Measurements from ENCODE around the gene FARS2.

The FARS2 gene

GRCh38 chr6:5738211-5738610, 476.9 kb downstream of the FARS2 start:
- no peak for DNase-seq

DNA sequence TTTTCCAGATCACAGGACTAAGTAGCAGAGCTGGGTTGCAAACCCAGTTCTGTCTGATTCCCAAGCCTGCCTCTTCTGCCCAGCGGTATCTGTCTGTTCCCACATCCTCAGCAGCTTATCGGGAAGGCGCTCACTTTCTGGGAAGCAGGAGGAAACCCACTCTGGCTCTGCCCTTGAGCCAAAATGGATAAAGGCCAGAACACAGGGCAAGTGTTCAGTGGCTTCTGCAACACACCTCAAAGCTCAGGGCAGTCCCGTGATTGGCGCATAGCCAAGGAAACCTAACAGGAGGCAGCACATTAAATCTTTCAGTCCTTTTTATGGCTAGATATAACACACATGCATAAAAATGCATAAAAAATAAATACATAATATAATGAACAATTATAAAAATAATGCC, 483.2 kb downstream of the FARS2 start:
- no peak for DNase-seq

DNA sequence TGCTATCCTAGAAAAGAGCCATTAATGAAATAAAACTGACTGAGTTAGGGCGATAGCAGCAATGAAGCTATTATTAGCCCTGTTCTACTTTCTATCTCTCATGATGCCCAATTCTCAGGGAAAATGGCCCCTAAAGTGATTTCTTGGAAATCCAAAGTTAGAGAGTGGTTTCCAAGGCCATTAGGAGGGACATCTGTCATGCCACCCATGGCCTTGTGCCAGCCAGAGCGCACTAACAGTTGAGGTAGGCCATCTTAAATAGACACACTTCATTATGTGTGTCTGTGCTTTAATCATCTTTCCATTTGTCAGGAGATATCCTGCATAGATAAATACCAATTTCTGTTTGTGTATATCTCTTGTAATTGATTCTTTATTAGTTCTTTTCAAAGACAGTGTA, 483.8 kb downstream of the FARS2 start:
- no peak for DNase-seq

GRCh38 chr6:5746053-5746758, 484.9 kb downstream of the FARS2 start:
- DNase-seq = no peak

GRCh38 chr6:5746759-5747130, 485.4 kb downstream of the FARS2 start:
- no peak for DNase-seq

DNA sequence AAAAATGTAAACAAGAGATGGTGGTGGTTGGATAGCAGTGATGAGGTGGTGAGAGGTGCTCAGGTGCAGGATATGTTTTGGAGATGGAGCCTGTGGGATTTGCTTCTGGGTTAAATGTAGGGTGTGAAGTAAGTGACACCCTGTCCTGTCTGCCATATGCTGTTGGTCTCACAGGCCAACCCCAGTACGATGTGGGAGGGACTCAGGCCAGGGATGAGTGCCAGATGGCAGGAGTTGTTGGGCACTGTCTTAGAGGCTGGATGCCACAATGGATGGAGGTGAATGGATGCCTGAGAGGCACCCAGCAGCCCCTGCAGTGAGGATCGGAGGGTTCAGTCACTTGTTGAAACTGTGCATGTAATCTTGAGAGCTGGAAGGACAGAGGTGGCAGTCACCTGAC, 486.1 kb downstream of the FARS2 start:
- DNase-seq = no peak

DNA sequence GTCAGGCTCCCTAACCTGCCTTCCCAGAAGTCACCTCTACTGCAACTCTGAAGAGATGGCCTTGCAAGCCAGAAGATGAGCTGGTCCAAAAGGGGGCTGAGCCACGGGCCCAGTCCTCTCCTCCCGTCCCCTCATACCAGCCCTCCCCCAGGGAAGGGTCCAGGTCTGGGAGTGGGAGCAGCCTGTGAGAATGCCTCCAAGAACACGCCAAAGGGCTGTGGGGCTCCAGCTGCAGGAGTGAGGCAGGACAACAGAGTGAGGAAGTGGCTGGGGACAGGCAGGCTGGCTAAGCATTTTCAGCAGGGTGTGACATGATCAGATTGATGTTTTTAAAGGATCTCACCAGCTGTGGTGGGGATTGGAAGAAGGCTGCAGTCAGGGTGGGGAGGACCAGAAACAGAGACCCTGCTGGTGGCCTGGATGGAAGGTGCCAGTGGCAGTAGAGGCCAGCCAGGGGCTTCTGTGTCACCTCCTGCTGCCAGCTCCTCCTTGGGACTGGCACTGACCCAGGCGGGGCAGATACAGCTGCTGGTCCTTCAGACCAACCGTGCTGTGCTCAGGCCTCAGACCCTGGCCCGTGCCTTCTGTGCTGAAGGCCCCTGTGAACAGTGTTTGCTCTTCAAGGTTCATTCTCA, 487.8 kb downstream of the FARS2 start:
- DNase-seq = no peak

GRCh38 chr6:5749651-5750215, 488.4 kb downstream of the FARS2 start:
- no peak for DNase-seq

DNA sequence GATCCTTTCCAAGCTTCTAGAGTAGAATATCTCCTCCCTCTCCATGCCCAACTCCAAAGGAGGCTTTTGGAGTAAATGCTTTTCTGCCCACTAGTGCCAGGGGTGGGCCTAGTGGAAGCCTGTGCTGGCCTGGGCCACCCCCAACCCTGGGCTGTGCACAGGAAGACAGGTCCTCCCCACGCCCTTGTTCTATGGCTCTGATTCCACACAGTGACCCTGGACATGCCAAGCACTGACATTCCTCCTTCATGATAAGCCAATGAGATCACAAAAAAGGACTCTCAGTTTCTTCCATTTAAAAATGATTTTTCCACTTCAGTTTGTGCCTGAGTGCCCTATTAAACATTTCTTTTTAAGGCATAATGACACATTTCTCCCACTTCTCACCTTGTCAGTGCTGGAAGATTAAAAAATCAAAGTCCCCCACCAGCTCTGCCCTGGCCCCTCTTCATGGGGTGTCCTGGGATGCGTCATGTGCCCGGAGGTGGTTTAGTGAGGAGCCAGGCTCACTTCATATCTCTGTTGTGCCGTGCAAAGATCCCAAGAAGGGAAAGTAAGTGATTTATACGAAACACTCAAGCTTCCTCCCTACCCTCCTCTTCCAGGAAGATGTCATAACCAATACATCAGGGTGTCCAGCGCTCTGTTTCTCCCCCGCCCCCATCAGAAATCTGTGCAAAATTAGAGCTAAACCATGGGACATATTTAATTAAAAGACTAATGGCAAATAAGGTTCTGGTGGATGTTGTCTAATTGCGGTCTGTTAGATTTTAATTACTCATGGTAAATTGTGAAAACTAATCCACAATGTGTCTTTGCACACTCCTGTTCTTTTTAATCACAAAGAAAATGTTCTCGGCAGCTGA, 490.4 kb downstream of the FARS2 start:
- no peak for DNase-seq

DNA sequence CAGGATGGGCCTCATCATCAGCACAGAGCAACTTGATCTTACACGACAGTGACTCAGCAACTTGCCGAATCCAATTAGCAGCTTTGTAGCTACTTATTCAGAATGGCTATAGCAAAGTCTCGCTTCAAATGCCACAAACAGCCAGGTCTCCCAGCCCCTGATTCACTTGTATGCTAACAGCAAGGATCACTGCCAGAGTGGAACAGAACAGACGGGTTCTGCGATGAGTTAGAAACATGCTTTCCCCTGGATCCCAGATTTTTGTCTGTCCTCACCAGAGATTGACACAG, 491.0 kb downstream of the FARS2 start:
- no peak for DNase-seq

DNA sequence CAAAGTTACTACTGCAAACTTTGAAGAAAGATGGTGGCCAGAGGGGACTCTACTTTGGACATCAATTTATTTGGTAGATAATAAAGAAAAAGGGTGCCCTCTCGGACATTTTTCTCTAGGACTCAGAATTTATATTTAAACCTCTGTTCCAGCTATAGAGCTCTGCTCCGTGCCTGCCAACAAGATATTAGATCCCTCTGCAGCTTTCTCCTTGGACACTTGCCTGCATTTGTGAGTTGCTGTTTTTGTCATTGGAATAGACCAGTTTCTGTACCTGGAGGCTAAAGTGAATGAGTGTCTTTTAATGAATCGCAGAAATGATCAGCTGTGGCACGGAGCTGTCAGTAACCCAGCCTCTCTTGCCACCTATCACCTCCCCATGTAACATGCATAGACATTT, 491.9 kb downstream of the FARS2 start:
- DNase-seq = no peak

DNA sequence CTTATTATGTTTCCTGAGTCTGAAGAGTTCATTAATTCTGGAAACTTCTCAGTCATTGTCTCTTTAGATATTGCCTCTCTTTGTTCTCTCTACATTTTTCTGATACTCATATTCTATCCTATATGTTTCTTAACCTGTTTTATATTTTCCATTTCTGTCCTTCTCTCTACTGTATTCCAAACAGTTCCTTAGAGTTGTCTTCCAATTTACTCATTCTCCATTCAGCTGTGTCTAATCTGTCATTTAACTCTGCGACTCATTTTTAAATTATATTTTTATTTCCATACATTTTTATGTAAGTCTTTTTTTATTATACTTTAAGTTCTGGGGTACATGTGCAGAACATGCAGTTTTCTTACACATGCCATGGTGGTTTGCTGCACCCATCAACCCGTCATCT, 493.6 kb downstream of the FARS2 start:
- no peak for DNase-seq

GRCh38 chr6:5759571-5759970, 498.3 kb downstream of the FARS2 start:
- DNase-seq = no peak

DNA sequence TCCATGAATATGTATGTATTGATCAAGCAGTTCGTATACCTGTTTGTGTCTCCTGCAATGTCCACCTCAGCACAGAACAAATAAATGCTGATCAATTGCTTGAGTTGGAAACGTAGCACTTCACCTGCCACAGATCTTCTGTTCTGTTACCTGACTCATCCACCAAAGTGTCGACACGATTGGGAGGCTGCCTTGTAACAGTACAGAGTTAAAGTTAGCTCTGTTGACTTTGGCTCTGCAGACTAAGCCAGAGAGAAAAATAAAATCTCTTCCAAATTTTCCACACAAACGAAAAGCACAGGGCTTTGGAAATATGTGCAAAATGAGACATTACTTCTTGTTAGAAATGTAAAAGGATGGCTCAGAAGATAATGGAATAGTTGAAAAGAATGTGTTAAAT, 500.1 kb downstream of the FARS2 start:
- no peak for DNase-seq

- DNase-seq = no peak
Observed at GRCh38 chr6:5762561-5762968, 501.3 kb downstream of the FARS2 start.

DNA sequence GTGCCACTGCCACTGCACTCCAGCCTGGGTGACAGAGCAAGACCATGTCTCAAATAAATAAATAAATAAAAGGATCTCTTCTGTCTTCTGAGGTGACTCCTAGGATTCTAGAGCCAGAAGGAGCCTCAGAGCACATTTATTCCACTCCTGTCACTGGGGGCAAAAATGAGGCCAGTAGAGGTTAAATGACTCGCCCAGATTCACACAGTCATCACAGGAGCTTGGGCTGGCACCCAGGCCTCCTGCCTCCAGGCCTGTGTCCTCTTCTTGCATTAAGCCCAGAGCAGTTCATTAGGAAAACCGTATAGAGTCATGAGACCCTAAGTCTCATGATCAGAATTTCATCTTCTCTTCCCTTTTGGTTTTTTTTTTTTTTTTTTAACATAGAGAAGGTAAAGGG, 502.1 kb downstream of the FARS2 start:
- no peak for DNase-seq

DNA sequence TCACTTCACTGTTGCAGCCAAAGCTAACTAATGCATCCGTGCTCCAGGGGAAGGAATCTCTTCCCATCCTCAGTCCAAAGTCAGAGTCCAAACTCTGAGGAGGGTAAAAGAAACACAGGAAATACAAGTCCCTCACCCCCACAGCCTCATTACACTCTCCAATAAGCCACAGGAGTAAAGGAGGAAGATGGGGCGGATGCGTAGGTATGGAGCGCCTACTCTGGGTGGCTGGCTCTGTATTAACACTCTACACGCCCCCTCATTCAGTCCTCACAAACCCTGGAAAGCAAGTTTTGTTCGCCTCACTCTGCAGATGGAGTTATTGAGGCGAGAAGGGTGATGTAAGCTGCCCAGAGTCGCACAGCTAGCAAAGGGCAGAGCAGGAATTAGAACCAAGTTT, 502.6 kb downstream of the FARS2 start:
- no peak for DNase-seq

DNA sequence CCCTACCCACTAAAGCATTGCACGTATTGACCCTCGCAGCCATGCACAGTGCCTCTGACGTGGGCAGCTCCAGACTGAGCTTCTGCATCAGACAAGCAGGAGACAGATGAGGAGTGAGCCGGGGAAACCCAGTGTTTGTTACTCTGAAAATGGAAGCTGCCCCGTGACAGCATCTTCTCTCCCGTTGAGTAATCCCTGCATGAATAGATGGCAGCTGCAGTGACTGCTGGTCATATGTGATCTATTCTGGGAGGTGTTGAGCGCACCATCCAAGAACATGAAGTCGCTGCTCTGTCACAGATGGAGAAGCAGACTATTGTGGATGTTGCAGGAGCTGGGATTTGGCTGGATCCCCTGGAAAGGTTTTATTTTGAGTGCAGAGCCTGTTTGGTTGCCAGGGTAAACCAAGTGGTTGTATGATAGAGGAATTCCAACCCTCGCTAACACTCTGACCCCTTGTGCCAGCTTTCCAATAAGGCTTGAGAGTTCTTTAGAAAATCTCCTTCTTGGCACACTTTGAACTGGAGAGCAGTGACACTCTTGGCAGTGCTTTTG, 503.2 kb downstream of the FARS2 start:
- no peak for DNase-seq

- DNase-seq = no peak
Observed at GRCh38 chr6:5765141-5765760, 503.9 kb downstream of the FARS2 start.

DNA sequence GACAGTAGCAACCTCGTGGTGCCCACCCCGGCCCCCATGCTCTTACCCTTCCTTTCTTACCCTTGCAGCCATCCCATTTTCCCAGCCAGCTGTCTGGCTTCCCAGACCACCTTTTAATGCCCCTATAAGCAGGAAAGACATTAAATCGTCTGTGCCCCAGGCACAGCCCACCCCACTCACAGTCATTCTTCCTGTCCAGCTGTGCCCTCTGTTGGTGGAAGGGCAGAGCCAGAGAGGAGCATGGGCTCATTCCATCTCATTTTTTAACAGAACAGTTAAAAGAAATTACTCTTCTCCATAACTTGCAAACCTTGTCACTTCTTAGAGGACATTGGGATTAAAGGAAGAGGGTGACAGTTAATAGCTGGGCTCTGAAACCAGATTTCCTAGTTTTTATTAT, 504.9 kb downstream of the FARS2 start:
- no peak for DNase-seq

DNA sequence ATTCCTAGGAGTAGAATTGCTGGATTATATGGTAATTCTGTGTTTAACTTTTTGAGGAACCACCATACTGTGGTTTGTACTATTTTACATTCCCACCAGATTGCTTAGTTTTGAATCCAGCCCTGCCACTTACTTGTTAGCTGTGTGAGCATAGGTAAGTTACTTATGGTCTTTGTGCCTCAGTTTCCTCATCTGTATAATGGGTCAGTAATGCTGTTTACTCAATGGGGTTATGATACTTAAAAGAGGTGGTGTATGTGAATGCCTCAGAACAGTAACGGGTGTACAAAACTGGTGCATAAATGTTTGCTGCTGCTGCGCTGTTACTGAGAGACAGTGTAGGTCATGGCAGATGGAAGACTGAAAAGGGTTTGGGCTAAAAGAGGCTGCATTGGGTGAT, 506.2 kb downstream of the FARS2 start:
- DNase-seq = no peak

DNA sequence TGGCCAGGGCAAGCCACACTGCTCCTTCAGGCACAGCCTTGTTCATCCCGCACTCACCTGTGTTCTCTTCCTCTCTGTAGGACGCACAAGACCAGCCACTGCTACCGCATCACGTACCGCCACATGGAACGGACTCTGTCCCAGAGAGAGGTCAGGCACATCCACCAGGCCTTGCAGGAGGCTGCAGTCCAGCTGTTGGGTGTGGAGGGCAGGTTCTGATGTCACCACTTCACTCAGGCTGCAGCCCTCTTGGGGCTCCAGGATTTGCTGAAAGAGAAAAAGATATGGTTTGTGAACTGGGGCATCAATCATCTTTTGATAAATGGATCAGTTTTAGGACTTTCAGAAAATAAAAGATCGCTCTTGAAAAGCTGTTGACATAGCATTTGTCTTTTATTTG, 509.9 kb downstream of the FARS2 start:
- DNase-seq = no peak

GRCh38 chr6:5771759-5772390, 510.6 kb downstream of the FARS2 start:
- DNase-seq = no peak

Data from CD4-positive, alpha-beta T cell treated with Interleukin-4 for 1 hour (primary cell).